ENCODE results near the gene KLF2. TPM values are rescaled to one million over a fixed set of nuclear protein-coding genes. Genes with fewer than 3 reads are reported as not detected.

Gene KLF2
- total RNA-seq, 1 donor from 2014 or later, result 44.7 TPM

DNA sequence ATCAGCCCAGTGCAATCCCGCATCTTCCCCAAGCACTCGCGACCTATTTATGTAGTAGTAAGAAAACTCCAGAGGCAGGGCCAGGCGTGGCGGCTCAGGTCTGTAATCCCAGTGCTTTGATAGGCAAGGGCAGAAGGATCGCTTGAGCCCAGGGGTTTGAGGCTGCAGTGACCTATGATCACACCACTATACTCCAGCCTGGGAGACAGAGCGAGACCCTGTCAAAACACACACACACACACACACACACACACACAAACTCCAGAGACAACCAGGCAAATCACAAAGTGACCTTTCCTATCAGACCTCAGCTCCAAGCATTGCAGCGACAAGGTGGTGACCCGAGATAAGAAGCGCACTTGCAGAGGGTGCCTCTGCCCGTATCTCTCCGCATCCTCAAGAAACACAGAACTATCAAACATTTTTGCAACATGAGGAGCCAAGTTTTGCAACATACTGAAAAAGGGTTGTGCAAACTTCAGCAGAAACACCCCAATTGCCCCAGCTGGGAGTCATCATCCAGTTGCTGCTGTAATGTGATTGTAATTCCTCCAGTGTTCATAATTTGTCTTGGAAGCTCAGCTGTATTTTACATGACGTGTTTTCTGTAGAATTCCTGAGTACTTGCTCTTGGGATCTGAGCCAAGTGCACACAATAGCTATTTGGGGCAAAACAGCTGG, 8.7 kb upstream of the KLF2 start:
- TF ChIP-seq CTCF (IDR thresholded peaks at IDR 0.05), result no peak
- peak overlapping the region; percentile 97 for H3K27ac Mint-ChIP-seq (ENCODE audit: unreplicated experiment)
- H3K27me3 Mint-ChIP-seq (ENCODE audit: low read depth), result no peaks in the 10 kb centered on the region
- H3K9me3 Mint-ChIP-seq (ENCODE audit: low read depth), result no peaks in the 10 kb centered on the region
- peaks cover 19% of the 10 kb centered on the region for H3K4me1 Mint-ChIP-seq (ENCODE audit: low read depth)
- H3K36me3 Mint-ChIP-seq (ENCODE audit: low read depth), result no peaks in the 10 kb centered on the region
- DNase-seq (ENCODE audit: low spot score), result no peak
- H3K4me3 Mint-ChIP-seq (ENCODE audit: unreplicated experiment), result peak overlapping the region; percentile 43

GRCh38 chr19:16316506-16316882, 8.1 kb upstream of the KLF2 start:
- Mint-ChIP-seq H3K36me3 (ENCODE audit: low read depth) (no peaks in the 10 kb centered on the region), H3K9me3 (ENCODE audit: low read depth) (no peaks in the 10 kb centered on the region), H3K27ac (ENCODE audit: unreplicated experiment) (peak overlapping the region; percentile 97), H3K4me3 (ENCODE audit: unreplicated experiment) (no peak overlapping the region), H3K27me3 (ENCODE audit: low read depth) (no peaks in the 10 kb centered on the region), H3K4me1 (ENCODE audit: low read depth) (peaks cover 19% of the 10 kb centered on the region)
- no peak for DNase-seq (ENCODE audit: low spot score)
- TF ChIP-seq CTCF (IDR thresholded peaks at IDR 0.05), result no peak

DNA sequence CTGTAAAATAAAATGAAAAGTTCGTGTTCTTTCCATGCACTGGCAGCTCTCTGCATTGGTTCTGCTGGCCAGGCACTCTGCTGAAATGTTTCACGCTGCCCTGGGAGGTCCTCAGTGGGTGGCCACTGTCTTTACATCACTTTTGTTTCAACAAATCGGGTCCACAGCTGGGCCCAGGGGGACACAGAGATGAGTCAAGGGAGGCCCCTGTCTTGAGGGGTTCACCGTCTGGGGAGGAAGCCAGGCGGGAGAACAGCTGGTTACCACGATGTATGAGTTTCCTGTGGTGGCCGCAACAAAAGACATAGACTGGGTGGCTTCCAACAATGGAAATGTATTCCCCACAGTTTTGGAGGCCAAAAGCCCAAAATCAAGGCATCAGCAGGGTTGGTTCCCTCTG, 5.1 kb upstream of the KLF2 start:
- DNase-seq (ENCODE audit: low spot score), result no peak
- H3K27me3 Mint-ChIP-seq (ENCODE audit: low read depth), result no peaks in the 10 kb centered on the region

GRCh38 chr19:16320987-16321386, 3.6 kb upstream of the KLF2 start:
- Mint-ChIP-seq H3K27ac (ENCODE audit: unreplicated experiment) (no peak overlapping the region), H3K4me1 (ENCODE audit: low read depth) (peaks cover 16% of the 10 kb centered on the region), H3K4me3 (ENCODE audit: unreplicated experiment) (no peak overlapping the region), H3K36me3 (ENCODE audit: low read depth) (peaks cover 3% of the 10 kb centered on the region), H3K27me3 (ENCODE audit: low read depth) (no peaks in the 10 kb centered on the region), H3K9me3 (ENCODE audit: low read depth) (no peaks in the 10 kb centered on the region)
- no peak for DNase-seq (ENCODE audit: low spot score)
- no peak for TF ChIP-seq CTCF (IDR thresholded peaks at IDR 0.05)

More for the DNA sequence above, 5.1 kb upstream of the KLF2 start:
- no peak for TF ChIP-seq CTCF (IDR thresholded peaks at IDR 0.05)
- Mint-ChIP-seq H3K36me3 (ENCODE audit: low read depth) (no peaks in the 10 kb centered on the region), H3K27ac (ENCODE audit: unreplicated experiment) (no peak overlapping the region), H3K4me1 (ENCODE audit: low read depth) (peaks cover 22% of the 10 kb centered on the region), H3K9me3 (ENCODE audit: low read depth) (no peaks in the 10 kb centered on the region), H3K4me3 (ENCODE audit: unreplicated experiment) (no peak overlapping the region)

GRCh38 chr19:16325161-16325527, 518 bp downstream of the KLF2 start:
- DNase-seq (ENCODE audit: low spot score), result no peak
- H3K36me3 Mint-ChIP-seq (ENCODE audit: low read depth), result peaks cover 27% of the 10 kb centered on the region
- H3K9me3 Mint-ChIP-seq (ENCODE audit: low read depth), result no peaks in the 10 kb centered on the region
- peaks cover 34% of the 10 kb centered on the region for H3K4me1 Mint-ChIP-seq (ENCODE audit: low read depth)
- peak overlapping the region; percentile 45 for H3K27ac Mint-ChIP-seq (ENCODE audit: unreplicated experiment)
- no peaks in the 10 kb centered on the region for H3K27me3 Mint-ChIP-seq (ENCODE audit: low read depth)
- H3K4me3 Mint-ChIP-seq (ENCODE audit: unreplicated experiment), result peak overlapping the region; percentile 59
- peak; percentile 63 for TF ChIP-seq CTCF (IDR thresholded peaks at IDR 0.05)
